ENCODE results near the gene TXNIP.

DNA sequence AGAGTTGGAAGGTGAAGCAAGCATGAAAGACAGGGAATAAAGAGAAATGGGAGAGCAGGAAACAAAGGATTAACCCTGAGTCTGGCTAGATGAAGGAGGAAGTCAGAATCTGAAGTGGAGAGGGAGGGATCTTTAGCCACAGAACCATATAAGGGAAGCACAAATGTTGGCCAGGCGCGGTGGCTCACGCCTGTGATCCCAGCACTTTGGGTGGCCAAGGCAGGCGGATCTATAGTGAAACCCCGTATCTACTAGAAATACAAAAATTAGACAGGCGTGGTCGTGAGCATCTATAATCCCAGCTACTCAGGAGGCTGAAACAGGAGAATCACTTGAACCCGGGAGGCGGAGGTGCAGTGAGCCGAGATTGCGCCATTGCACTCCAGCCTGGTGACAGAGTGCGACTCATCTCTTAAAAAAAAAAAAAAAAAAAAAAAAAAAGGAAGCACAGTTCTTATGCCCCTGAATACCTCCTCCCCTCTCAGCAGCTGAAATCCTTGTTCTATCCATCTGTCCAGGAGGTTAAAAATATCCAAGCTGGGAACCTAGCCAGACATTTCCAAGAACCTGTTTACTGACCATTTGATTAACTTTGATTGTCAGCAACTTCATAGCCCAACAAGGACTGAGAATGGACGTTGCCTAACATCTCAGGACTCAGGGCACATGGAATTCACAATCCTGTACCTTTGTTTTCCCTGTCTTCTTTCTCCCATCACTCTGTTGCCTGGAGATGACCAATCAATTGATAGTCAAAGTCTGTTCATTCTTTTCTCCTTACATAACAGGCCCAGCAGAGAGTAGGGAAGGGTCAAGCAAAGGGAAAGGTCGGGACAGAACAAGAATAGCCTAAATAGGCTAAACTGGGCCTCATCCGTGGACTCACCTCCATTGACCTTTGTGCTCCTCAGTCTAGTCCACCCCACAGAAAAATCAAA is 10.6 kb downstream of the TXNIP start:
- TF ChIP-seq CTCF (IDR thresholded peaks at IDR 0.05), result no peak
- no peak for TF ChIP-seq POLR2A (IDR thresholded peaks at IDR 0.05)
